Neural progenitor cell (in vitro differentiated cells): ENCODE measurements around the gene MYOF.

Source experiments
- CTCF ChIP-seq: fragments of 200-600 bp; sonication (generic); IDR thresholded peaks from 2 replicates; pipeline ENCODE4 v1.5.1; 2017; ENCODE audit warnings: antibody characterized with exemption, mild to moderate bottlenecking
- EZH2 ChIP-seq: fragments of 200-600 bp; sonication (generic); IDR thresholded peaks from 2 replicates; pipeline ENCODE4 v1.6.1; 2017; ENCODE audit warnings: antibody characterized with exemption, mild to moderate bottlenecking, moderate library complexity
- EZH2phosphoT487 ChIP-seq: fragments of 200-600 bp; sonication (generic); IDR thresholded peaks from 2 replicates; pipeline ENCODE4 v1.6.1; 2017; ENCODE audit warnings: antibody characterized with exemption

- TF ChIP-seq CTCF (no peak), EZH2 (no peak), EZH2phosphoT487 (no peak)
Measured at GRCh38 chr10:93495654-93496321, 13.7 kb upstream of the MYOF start.
